ENCODE measurements around the gene SH3RF3.

Gene SH3RF3

GRCh38 chr2:109322111-109322510 is 193.1 kb downstream of the SH3RF3 start:
- DNase-seq = no peak
- no peak for TF ChIP-seq POLR2A (IDR thresholded peaks at IDR 0.05; ENCODE audit: low read length)
- no peak for TF ChIP-seq GATA1 (IDR thresholded peaks at IDR 0.05; ENCODE audit: low read depth, low read length)

- TF ChIP-seq POLR2A (IDR thresholded peaks at IDR 0.05; ENCODE audit: low read length) (no peak), GATA1 (IDR thresholded peaks at IDR 0.05; ENCODE audit: low read depth, low read length) (no peak)
- DNase-seq = no peak
Observed at GRCh38 chr2:109322641-109323040, 193.6 kb downstream of the SH3RF3 start.

GRCh38 chr2:109324861-109325260 is 195.9 kb downstream of the SH3RF3 start:
- no peak for DNase-seq
- TF ChIP-seq POLR2A (IDR thresholded peaks at IDR 0.05; ENCODE audit: low read length) = no peak
- no peak for TF ChIP-seq GATA1 (IDR thresholded peaks at IDR 0.05; ENCODE audit: low read depth, low read length)

DNA sequence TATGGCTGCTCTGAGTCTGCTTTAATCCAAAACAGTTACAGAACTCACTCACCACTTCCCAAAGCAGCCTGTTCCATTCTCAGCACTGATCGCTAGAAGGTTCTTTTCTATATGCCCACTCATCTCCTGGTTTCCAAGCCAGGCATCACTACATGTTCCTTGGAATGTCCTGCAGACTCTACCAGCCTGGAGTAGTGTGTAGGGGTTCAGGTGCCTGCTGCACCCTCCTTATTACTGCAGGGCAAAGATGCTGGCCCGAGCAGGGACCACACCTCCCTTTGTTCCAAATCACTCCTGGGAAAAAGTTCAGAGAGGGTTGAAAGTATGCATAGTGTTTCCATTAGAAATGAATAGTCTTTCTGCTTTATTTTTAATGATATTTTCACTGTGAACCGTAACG is 196.6 kb downstream of the SH3RF3 start:
- TF ChIP-seq POLR2A (IDR thresholded peaks at IDR 0.05; ENCODE audit: low read length) = no peak
- no peak for TF ChIP-seq GATA1 (IDR thresholded peaks at IDR 0.05; ENCODE audit: low read depth, low read length)
- DNase-seq = no peak

GRCh38 chr2:109326306-109326705 is 197.3 kb downstream of the SH3RF3 start:
- TF ChIP-seq POLR2A (IDR thresholded peaks at IDR 0.05; ENCODE audit: low read length) (no peak), GATA1 (IDR thresholded peaks at IDR 0.05; ENCODE audit: low read depth, low read length) (no peak)
- no peak for DNase-seq

GRCh38 chr2:109330056-109330455 is 201.1 kb downstream of the SH3RF3 start:
- TF ChIP-seq POLR2A (IDR thresholded peaks at IDR 0.05; ENCODE audit: low read length) (no peak), GATA1 (IDR thresholded peaks at IDR 0.05; ENCODE audit: low read depth, low read length) (no peak)
- DNase-seq = no peak

- TF ChIP-seq GATA1 (IDR thresholded peaks at IDR 0.05; ENCODE audit: low read depth, low read length) (no peak), POLR2A (IDR thresholded peaks at IDR 0.05; ENCODE audit: low read length) (no peak)
- DNase-seq = no peak
Observed at GRCh38 chr2:109331081-109331480, 202.1 kb downstream of the SH3RF3 start.

- TF ChIP-seq POLR2A (IDR thresholded peaks at IDR 0.05; ENCODE audit: low read length) (no peak), GATA1 (IDR thresholded peaks at IDR 0.05; ENCODE audit: low read depth, low read length) (no peak)
- no peak for DNase-seq
Observed at GRCh38 chr2:109331896-109332848, 203.2 kb downstream of the SH3RF3 start.

- no peak for DNase-seq
- TF ChIP-seq POLR2A (IDR thresholded peaks at IDR 0.05; ENCODE audit: low read length) (no peak), GATA1 (IDR thresholded peaks at IDR 0.05; ENCODE audit: low read depth, low read length) (no peak)
Observed at GRCh38 chr2:109332880-109333279, 203.9 kb downstream of the SH3RF3 start.

- DNase-seq = no peak
- no peak for TF ChIP-seq POLR2A (IDR thresholded peaks at IDR 0.05; ENCODE audit: low read length)
- TF ChIP-seq GATA1 (IDR thresholded peaks at IDR 0.05; ENCODE audit: low read depth, low read length) = no peak
Observed at GRCh38 chr2:109333414-109334210, 204.6 kb downstream of the SH3RF3 start.

DNA sequence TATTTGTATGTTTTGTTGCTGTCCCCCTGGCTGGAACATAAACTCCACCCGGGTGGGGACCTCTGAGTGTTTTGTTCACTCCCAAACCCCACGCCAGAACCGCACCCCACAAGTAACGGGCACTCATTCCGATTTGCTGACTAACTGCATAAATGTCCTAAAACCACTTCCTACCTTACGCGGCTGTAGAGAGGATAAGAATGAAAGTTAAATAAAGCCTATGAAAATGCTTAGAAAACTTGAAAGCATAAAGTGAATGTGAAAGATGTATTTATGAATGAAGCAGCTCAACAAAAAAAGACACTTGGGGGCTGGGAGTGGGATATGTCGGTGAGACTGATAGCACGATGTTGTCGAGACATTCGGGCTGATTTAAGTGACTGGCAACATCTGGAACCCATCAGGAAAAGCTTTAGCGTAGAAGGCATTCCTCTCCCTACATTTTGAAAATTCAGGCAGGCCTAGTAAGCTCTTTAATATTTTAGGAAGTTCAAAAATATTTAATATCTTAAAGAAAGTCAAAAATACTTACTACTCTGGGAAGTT is 206.7 kb downstream of the SH3RF3 start:
- no peak for DNase-seq
- TF ChIP-seq GATA1 (IDR thresholded peaks at IDR 0.05; ENCODE audit: low read depth, low read length) = no peak
- TF ChIP-seq POLR2A (IDR thresholded peaks at IDR 0.05; ENCODE audit: low read length) = no peak

DNA sequence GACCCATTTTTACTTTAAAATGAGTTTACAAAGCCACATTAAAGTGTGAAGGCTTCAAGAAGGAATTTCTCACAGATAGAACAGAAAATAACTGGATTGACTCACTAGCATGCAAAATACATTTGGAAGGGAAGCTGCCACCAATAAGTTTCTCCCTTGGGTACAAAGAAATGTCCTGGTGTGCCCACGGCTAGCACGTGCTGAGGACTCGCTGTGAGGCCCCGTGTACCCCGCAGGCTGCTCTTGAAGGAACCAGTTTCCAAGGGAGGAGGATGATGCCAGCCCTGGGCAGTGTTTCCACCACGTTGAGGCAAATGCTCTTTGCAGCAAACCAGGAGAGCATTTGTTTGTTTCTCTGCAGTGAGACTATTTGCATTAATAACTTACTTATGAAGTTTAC is 207.3 kb downstream of the SH3RF3 start:
- DNase-seq = no peak
- TF ChIP-seq GATA1 (IDR thresholded peaks at IDR 0.05; ENCODE audit: low read depth, low read length) = no peak

- no peak for DNase-seq
- no peak for TF ChIP-seq GATA1 (IDR thresholded peaks at IDR 0.05; ENCODE audit: low read depth, low read length)
- TF ChIP-seq POLR2A (IDR thresholded peaks at IDR 0.05; ENCODE audit: low read length) = no peak
Observed at GRCh38 chr2:109337221-109337620, 208.2 kb downstream of the SH3RF3 start.

- TF ChIP-seq GATA1 (IDR thresholded peaks at IDR 0.05; ENCODE audit: low read depth, low read length) (no peak), POLR2A (IDR thresholded peaks at IDR 0.05; ENCODE audit: low read length) (no peak)
- no peak for DNase-seq
Observed at GRCh38 chr2:109339519-109339966, 210.5 kb downstream of the SH3RF3 start.
